ENCODE data around the gene RPS14. TPM values are rescaled to one million over a fixed set of nuclear protein-coding genes. Genes with fewer than 3 reads are reported as not detected.
"Not testable (repeated sequence)": the region's sequence is repeated elsewhere in the genome, so short reads cannot be mapped to it uniquely, and the experiment has no call there.

RPS14 gene
- total and polyA plus RNA-seq, 9 of the 15 experiments (the other 6 are each of a cell fraction or from before 2014, with no cell fraction given) = 1,824 to 5,983 (median 3,017) TPM

GRCh38 chr5:150428106-150428876, 21.2 kb downstream of the RPS14 start (continued):
- TF ChIP-seq SFPQ (IDR thresholded peaks at IDR 0.05; ENCODE audit: low read depth, low read length) = no peak
- TF ChIP-seq MYC (IDR thresholded peaks at IDR 0.05; ENCODE audit: low read depth, low read length) = peak; percentile 37; the same call in 1 of the 2 replicates
- no peak for TF ChIP-seq MYC (CRISPR knock-in tag; IDR thresholded peaks at IDR 0.05; ENCODE audit: borderline replicate concordance, low read depth)
- no peak for TF ChIP-seq ZBED1 (IDR thresholded peaks at IDR 0.05)
- TF ChIP-seq SRF (CRISPR knock-in tag; IDR thresholded peaks at IDR 0.05) = peak in 1 of 2 experiments; percentile 71; a peak in 2 of 4 replicates
- no peak for TF ChIP-seq HDAC6 (IDR thresholded peaks at IDR 0.05; ENCODE audit: low read depth, low read length)
- TF ChIP-seq HDAC1 (IDR thresholded peaks at IDR 0.05) = 0 out of 4 replicates have a peak, but pooled peaks of 1 of the 2 experiments have one; percentile 18
- no peak for TF ChIP-seq ZNF431 (CRISPR knock-in tag; IDR thresholded peaks at IDR 0.05)
- TF ChIP-seq MTA2 (IDR thresholded peaks at IDR 0.05; ENCODE audit: low read depth) = no peak

GRCh38 chr5:150426165-150426564, 23.4 kb downstream of the RPS14 start:
- BruUV-seq (replicated peaks) = not testable (repeated sequence)
- 42% methylated on average over 9 of the region's 9 CpGs for WGBS (ENCODE audit: insufficient coverage, low coverage, missing lambda C conversion rate)
- peaks cover 8 to 17% of the 10 kb centered on the region in 2 experiments; a peak in 4 of 5 replicates for H3K4me1 ChIP-seq (replicated peaks in 1 of 2; ENCODE audit: control insufficient read depth in 2 of 2, insufficient read depth in 2 of 2, low read length in 2 of 2)

More at GRCh38 chr5:150426165-150426564, 23.4 kb downstream of the RPS14 start:
- H3K9me3 ChIP-seq (replicated peaks; ENCODE audit: control insufficient read depth, insufficient read depth, low read depth, low read length); H3K79me2 ChIP-seq (ENCODE audit: control insufficient read depth, insufficient read depth, low read length); H3K9me1 ChIP-seq (ENCODE audit: control insufficient read depth, insufficient read depth, low read length); intact Hi-C loops (cut with micrococcal nuclease); FAIRE-seq; ATAC-seq; H3K4me2 ChIP-seq (ENCODE audit: insufficient read depth, low read length); H4K20me1 ChIP-seq (replicated peaks; ENCODE audit: control insufficient read depth, insufficient read depth, low read length); H3K4me3 ChIP-seq; H3K27ac ChIP-seq (ENCODE audit: extremely low read depth, low read depth, low read length); H2AFZ ChIP-seq (ENCODE audit: low read depth, low read length); POLR2A ChIA-PET; H3K9ac ChIP-seq (ENCODE audit: insufficient read depth in 1 of 2, low read depth in 2 of 2, low read length in 2 of 2); H3K36me3 ChIP-seq (ENCODE audit: control insufficient read depth, insufficient read depth, low read length); DNase-seq (ENCODE audit: extremely low read depth in 1 of 4, low spot score in 3 of 4); CTCF ChIA-PET (ENCODE audit: low intra/inter-chr PET ratio); in situ Hi-C loops (cut with MboI): not testable (repeated sequence)
- H3K27me3 ChIP-seq (ENCODE audit: control insufficient read depth in 2 of 2, insufficient read depth in 2 of 2, low read length in 2 of 2) = peaks cover 5 to 17% of the 10 kb centered on the region in 2 experiments
